Measurements from ENCODE around the gene MORC2. TPM values are rescaled to one million over a fixed set of nuclear protein-coding genes. Genes with fewer than 3 reads are reported as not detected.

The MORC2 gene
- total and polyA plus RNA-seq, 2 of the 13 experiments (the other 11 are each of a cell fraction or from before 2014, with no cell fraction given): 11.9 to 18.3 TPM

DNA sequence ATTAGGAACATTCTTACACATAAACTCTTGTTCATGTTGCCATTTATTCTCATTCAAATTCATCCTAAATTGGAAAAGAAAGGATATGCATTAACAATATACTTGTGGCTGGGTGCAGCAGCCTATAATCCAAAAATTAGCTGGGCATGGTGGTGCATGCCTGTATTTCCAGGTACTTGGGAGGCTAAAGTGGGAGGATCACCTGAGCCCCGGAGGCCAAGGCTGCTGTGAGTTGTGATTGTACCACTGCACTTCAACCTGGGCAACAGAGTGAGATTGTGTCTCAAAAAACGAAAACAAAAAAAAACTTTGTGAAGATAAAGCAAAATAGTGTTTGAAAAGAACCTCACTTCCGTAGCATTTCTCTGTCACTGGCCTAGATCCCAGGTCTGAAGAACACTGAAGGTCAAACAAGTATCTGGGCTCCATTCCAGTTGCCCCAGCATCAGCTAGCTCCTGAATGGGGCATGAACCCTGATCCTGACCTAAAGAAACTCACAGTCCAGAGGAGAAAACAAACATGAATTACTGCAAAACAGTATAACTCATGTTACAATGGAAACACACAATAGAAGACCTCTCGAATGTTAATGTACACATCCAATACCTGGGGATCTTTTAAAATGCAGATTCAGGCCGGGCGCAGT is 32.7 kb upstream of the MORC2 start (continued):
- TF ChIP-seq, protein P1, sequence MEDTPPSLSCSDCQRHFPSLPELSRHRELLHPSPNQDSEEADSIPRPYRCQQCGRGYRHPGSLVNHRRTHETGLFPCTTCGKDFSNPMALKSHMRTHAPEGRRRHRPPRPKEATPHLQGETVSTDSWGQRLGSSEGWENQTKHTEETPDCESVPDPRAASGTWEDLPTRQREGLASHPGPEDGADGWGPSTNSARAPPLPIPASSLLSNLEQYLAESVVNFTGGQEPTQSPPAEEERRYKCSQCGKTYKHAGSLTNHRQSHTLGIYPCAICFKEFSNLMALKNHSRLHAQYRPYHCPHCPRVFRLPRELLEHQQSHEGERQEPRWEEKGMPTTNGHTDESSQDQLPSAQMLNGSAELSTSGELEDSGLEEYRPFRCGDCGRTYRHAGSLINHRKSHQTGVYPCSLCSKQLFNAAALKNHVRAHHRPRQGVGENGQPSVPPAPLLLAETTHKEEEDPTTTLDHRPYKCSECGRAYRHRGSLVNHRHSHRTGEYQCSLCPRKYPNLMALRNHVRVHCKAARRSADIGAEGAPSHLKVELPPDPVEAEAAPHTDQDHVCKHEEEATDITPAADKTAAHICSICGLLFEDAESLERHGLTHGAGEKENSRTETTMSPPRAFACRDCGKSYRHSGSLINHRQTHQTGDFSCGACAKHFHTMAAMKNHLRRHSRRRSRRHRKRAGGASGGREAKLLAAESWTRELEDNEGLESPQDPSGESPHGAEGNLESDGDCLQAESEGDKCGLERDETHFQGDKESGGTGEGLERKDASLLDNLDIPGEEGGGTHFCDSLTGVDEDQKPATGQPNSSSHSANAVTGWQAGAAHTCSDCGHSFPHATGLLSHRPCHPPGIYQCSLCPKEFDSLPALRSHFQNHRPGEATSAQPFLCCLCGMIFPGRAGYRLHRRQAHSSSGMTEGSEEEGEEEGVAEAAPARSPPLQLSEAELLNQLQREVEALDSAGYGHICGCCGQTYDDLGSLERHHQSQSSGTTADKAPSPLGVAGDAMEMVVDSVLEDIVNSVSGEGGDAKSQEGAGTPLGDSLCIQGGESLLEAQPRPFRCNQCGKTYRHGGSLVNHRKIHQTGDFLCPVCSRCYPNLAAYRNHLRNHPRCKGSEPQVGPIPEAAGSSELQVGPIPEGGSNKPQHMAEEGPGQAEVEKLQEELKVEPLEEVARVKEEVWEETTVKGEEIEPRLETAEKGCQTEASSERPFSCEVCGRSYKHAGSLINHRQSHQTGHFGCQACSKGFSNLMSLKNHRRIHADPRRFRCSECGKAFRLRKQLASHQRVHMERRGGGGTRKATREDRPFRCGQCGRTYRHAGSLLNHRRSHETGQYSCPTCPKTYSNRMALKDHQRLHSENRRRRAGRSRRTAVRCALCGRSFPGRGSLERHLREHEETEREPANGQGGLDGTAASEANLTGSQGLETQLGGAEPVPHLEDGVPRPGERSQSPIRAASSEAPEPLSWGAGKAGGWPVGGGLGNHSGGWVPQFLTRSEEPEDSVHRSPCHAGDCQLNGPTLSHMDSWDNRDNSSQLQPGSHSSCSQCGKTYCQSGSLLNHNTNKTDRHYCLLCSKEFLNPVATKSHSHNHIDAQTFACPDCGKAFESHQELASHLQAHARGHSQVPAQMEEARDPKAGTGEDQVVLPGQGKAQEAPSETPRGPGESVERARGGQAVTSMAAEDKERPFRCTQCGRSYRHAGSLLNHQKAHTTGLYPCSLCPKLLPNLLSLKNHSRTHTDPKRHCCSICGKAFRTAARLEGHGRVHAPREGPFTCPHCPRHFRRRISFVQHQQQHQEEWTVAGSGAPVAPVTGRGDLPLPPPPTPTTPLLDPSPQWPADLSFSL (CRISPR knock-in tag; IDR thresholded peaks at IDR 0.05): peak; percentile 50; the same call in 1 of the 2 replicates
- TF ChIP-seq ESRRA (CRISPR knock-in tag; IDR thresholded peaks at IDR 0.05; ENCODE audit: low read depth): peak; percentile 84
- no peak for TF ChIP-seq NFATC3 (CRISPR knock-in tag; IDR thresholded peaks at IDR 0.05)
- TF ChIP-seq, protein P2, sequence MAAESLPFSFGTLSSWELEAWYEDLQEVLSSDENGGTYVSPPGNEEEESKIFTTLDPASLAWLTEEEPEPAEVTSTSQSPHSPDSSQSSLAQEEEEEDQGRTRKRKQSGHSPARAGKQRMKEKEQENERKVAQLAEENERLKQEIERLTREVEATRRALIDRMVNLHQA (CRISPR knock-in tag; IDR thresholded peaks at IDR 0.05): no peak
- TF ChIP-seq ZNF362 (CRISPR knock-in tag; IDR thresholded peaks at IDR 0.05; ENCODE audit: borderline replicate concordance): peak; percentile 58; the same call in 1 of the 2 replicates
- TF ChIP-seq ZSCAN22 (CRISPR knock-in tag; IDR thresholded peaks at IDR 0.05): no peak
- no peak for TF ChIP-seq SAFB2 (CRISPR knock-in tag; IDR thresholded peaks at IDR 0.05; ENCODE audit: borderline replicate concordance, low read depth)
- TF ChIP-seq LCORL (IDR thresholded peaks at IDR 0.05): no peak
- no peak for TF ChIP-seq LCORL (CRISPR knock-in tag; IDR thresholded peaks at IDR 0.05)
- TF ChIP-seq ZNF547 (CRISPR knock-in tag; IDR thresholded peaks at IDR 0.05): no peak
- TF ChIP-seq ZNF280D (CRISPR knock-in tag; IDR thresholded peaks at IDR 0.05): no peak
- no peak for TF ChIP-seq SIN3B (IDR thresholded peaks at IDR 0.05; ENCODE audit: low read length)
- TF ChIP-seq, protein P3, sequence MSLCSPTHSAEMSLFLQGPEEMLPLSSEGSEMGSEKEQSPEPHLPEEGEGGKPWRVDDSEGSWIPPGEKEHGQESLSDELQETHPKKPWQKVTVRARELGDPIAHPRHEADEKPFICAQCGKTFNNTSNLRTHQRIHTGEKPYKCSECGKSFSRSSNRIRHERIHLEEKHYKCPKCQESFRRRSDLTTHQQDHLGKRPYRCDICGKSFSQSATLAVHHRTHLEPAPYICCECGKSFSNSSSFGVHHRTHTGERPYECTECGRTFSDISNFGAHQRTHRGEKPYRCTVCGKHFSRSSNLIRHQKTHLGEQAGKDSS (CRISPR knock-in tag; IDR thresholded peaks at IDR 0.05; ENCODE audit: borderline replicate concordance, low read depth): no peak
- peak; percentile 20; the same call in 1 of the 2 replicates for TF ChIP-seq GATAD2A (CRISPR knock-in tag; IDR thresholded peaks at IDR 0.05)
- no peak for TF ChIP-seq ZNF546 (CRISPR knock-in tag; conservative IDR thresholded peaks at IDR 0.05)
- TF ChIP-seq ZBTB38 (CRISPR knock-in tag; IDR thresholded peaks at IDR 0.05): no peak
- no peak for TF ChIP-seq KLF13 (CRISPR knock-in tag; IDR thresholded peaks at IDR 0.05)
- TF ChIP-seq FIP1L1 (IDR thresholded peaks at IDR 0.05; ENCODE audit: borderline replicate concordance, insufficient read depth, low read depth, low read length): no peak

All from HepG2 (cell line).